A549 (cell line): ENCODE measurements around the gene COL15A1. TPM values are rescaled to one million over a fixed set of nuclear protein-coding genes. Genes with fewer than 3 reads are reported as not detected.

Source experiments
- ATAC-seq, 2 experiments: fragments of 200-7000 bp in 1 of 2; fragments of >200 bp in 1 of 2; cut with Nextera tagmentation in 1 of 2; cut with Tn5 transposase in 1 of 2; 3 replicates each; pipeline versions ENCODE4 v1.8.0 to v1.9.1; 2018 to 2020; ENCODE audit warnings: mild to moderate bottlenecking in 1 of 2, moderate library complexity in 1 of 2
- CTCF ChIA-PET: fragments of 300-600 bp; sonication (Branson Sonifier 250); formaldehyde crosslinking; extraction: SDS; loops from one replicate; lab custom pipeline; 2021; ENCODE audit warnings: antibody characterized with exemption, inconsistent platforms; lab: Yijun Ruan, JAX
- POLR2A ChIA-PET: fragments of 350-600 bp; formaldehyde crosslinking; extraction: SDS; loops from one replicate; lab custom pipeline; 2021; ENCODE audit warnings: antibody characterized with exemption, inconsistent platforms; lab: Yijun Ruan, JAX
- DNase-seq, 2 experiments: peaks; one replicate each; pipeline versions ENCODE4 v3.0.0 to v3.0.0-alpha.2; 2011 to 2016; ENCODE audit warnings: low read depth in 1 of 2, low spot score in 1 of 2
- FAIRE-seq: peaks from 2 replicates; lab custom pipeline; 2011; peaks lifted over from hg19 to GRCh38; lab: Jason Lieb, UNC
- H3K27ac ChIP-seq, 2 experiments: fragments of >200 bp; sonication (Bioruptor Twin); formaldehyde crosslinking; 3 replicates each; pipeline ENCODE4 v1.5.1; 2016 to 2017
- H3K4me1 ChIP-seq: fragments of >200 bp; sonication (Bioruptor Twin); formaldehyde crosslinking; 3 replicates; pipeline ENCODE4 v1.6.1; 2016
- H3K4me2 ChIP-seq: fragments of >200 bp; sonication (Bioruptor Twin); formaldehyde crosslinking; 3 replicates; pipeline ENCODE4 v1.6.1; 2016
- H3K4me3 ChIP-seq: fragments of >200 bp; sonication (Bioruptor Twin); formaldehyde crosslinking; 3 replicates; pipeline ENCODE4 v1.5.1; 2016
- H3K9me3 ChIP-seq: fragments of >200 bp; sonication (Bioruptor Twin); formaldehyde crosslinking; 3 replicates; pipeline ENCODE4 v1.6.1; 2016
- ATOH8 ChIP-seq: fragments of 250-450 bp; sonication (Bioruptor Pico); IDR thresholded peaks from 2 replicates; pipeline ENCODE4 v1.5.0; 2020; ENCODE audit warnings: low read depth, mild to moderate bottlenecking, moderate library complexity
- BCL3 ChIP-seq: fragments of >200 bp; sonication (Bioruptor Twin); formaldehyde crosslinking; IDR thresholded peaks from 3 replicates; pipeline ENCODE4 v1.6.1; 2016
- CEBPB ChIP-seq, 2 experiments: fragments of >200 bp in 1 of 2; sonication (Bioruptor Twin) in 1 of 2; formaldehyde crosslinking in 1 of 2; IDR thresholded peaks; 2 replicates each; pipeline ENCODE4 v1.6.1; 2012 to 2016
- ELK1 ChIP-seq: fragments of 150-350 bp; IDR thresholded peaks from 2 replicates; pipeline ENCODE4 v1.6.1; 2014; ENCODE audit warnings: low read depth, mild to moderate bottlenecking, low read length
- ESRRA ChIP-seq: fragments of 150-350 bp; IDR thresholded peaks from 2 replicates; pipeline ENCODE4 v1.6.1; 2014; ENCODE audit warnings: mild to moderate bottlenecking, low read length, borderline replicate concordance
- FOSL2 ChIP-seq, 2 experiments: fragments of 450-650 bp in 1 of 2; fragments of >200 bp in 1 of 2; sonication (Bioruptor Twin) in 1 of 2; formaldehyde crosslinking; IDR thresholded peaks; 2 replicates each; pipeline versions ENCODE4 v1.5.0 to v1.6.1; 2016 to 2020; ENCODE audit warnings: mild to moderate bottlenecking in 1 of 2, moderate library complexity in 1 of 2
- HEYL ChIP-seq: fragments of 250-450 bp; sonication (Bioruptor Pico); IDR thresholded peaks from 2 replicates; pipeline ENCODE4 v1.8.0; 2021; ENCODE audit warnings: mild to moderate bottlenecking, moderate library complexity
- JUN ChIP-seq, 2 experiments: fragments of >200 bp; sonication (Bioruptor Twin); formaldehyde crosslinking; IDR thresholded peaks; 2 replicates in 1 of 2; 3 replicates in 1 of 2; pipeline ENCODE4 v1.6.1; 2016 to 2017
- JUNB ChIP-seq: fragments of >200 bp; sonication (Bioruptor Twin); formaldehyde crosslinking; IDR thresholded peaks from 2 replicates; pipeline ENCODE4 v1.6.1; 2016
- KDM1A ChIP-seq: fragments of 200-600 bp; sonication (generic); IDR thresholded peaks from 2 replicates; pipeline ENCODE4 v1.6.1; 2016; ENCODE audit warnings: low read depth, mild to moderate bottlenecking
- MAX ChIP-seq: IDR thresholded peaks from 2 replicates; pipeline ENCODE4 v1.6.1; 2012
- MYC ChIP-seq: IDR thresholded peaks from 2 replicates; pipeline ENCODE4 v1.6.1; 2012; ENCODE audit warnings: mild to moderate bottlenecking, inconsistent platforms, low read length, improper control_type of control experiment, borderline replicate concordance
- PHF8 ChIP-seq: fragments of 200-600 bp; sonication (generic); IDR thresholded peaks from 2 replicates; pipeline ENCODE4 v1.6.1; 2016; ENCODE audit warnings: low read depth, mild to moderate bottlenecking, antibody characterized with exemption, moderate library complexity, borderline replicate concordance
- POLR2A ChIP-seq: IDR thresholded peaks from 2 replicates; pipeline ENCODE4 v1.6.1; 2012; ENCODE audit warnings: mild to moderate bottlenecking, low read length
- RAD21 ChIP-seq, 2 experiments: fragments of >200 bp in 1 of 2; sonication (Bioruptor Twin) in 1 of 2; formaldehyde crosslinking in 1 of 2; IDR thresholded peaks in 1 of 2; conservative IDR thresholded peaks in 1 of 2; 2 replicates in 1 of 2; 3 replicates in 1 of 2; pipeline ENCODE4 v1.6.1; 2012 to 2018; ENCODE audit warnings: inconsistent platforms in 1 of 2
- SMC3 ChIP-seq: fragments of >200 bp; sonication (Bioruptor Twin); formaldehyde crosslinking; IDR thresholded peaks from 3 replicates; pipeline ENCODE4 v1.6.1; 2018; ENCODE audit warnings: inconsistent platforms
- USF2 ChIP-seq: fragments of 450-650 bp; IDR thresholded peaks from 2 replicates; pipeline ENCODE4 v1.6.1; 2014; ENCODE audit warnings: antibody characterized with exemption
- ZNF302 ChIP-seq: fragments of 250-450 bp; sonication (Bioruptor Pico); IDR thresholded peaks from 2 replicates; pipeline ENCODE4 v1.9.0; 2021; ENCODE audit warnings: inconsistent platforms, mild to moderate bottlenecking, moderate library complexity
- WGBS: methylation state at CpG from one replicate; pipeline ENCODE4 v1.1.6; 2017; ENCODE audit errors: missing lambda C conversion rate; 5-methylcytosine and 5-hydroxymethylcytosine counted together
- polyA plus RNA-seq, 4 experiments: library from polyadenylated mRNA; depleted of rRNA in 3 of 4; stranded (reverse); fragments of >200 nt; fragmentation: RNase III in 1 of 4; extraction: RNeasy Plus Mini Kit Qiagen cat#74134 plus additional on column Dnase treatment in 1 of 4; gene quantifications; 2 replicates in 3 of 4; 3 replicates in 1 of 4; pipeline ENCODE4 v1.2.3, GENCODE V29; 2011 to 2017

COL15A1 gene
- polyA plus RNA-seq, 2 of the 4 experiments (the other 2 are of a cell fraction): 0.09 to 0.12 TPM

GRCh38 chr9:99103054-99103895, 159.6 kb downstream of the COL15A1 start:
- TF ChIP-seq JUNB (peak; percentile 25; the same call in 1 of the 2 replicates), ESRRA (no peak), CEBPB (IDR thresholded peaks at IDR 0.05) (peak in 1 of 2 experiments; percentile 24; a peak in 1 of 4 replicates), MYC (no peak), FOSL2 (IDR thresholded peaks at IDR 0.05) (no peak), FOSL2 (CRISPR knock-in tag; IDR thresholded peaks at IDR 0.05) (peak; percentile 72), RAD21 (conservative IDR thresholded peaks at IDR 0.05 in 1 of 2, IDR thresholded peaks at IDR 0.05 in 1 of 2) (0 out of 5 replicates have a peak, but pooled peaks of 1 of the 2 experiments have one; percentile 10)
- Histone ChIP-seq H3K4me2 (peak overlapping the region; percentile 96), H3K9me3 (0 out of 3 replicates have a peak, but pooled peaks cover 3% of the 10 kb centered on the region), H3K4me1 (peaks cover 32% of the 10 kb centered on the region), H3K4me3 (0 out of 3 replicates have a peak overlapping the region, but pooled peaks have one; percentile 83), H3K27ac (peak overlapping the region; percentile 91 to 94)
- FAIRE-seq: no peak
- ChIA-PET POLR2A (interaction anchor here (0.6 to 1.9 kb wide), 4 partner anchors 105 to 255 kb away, joined by 3 to 9 read pairs (median 4); no protein-coding TSS in a partner anchor), CTCF (interaction anchor here (0.9 to 3.8 kb wide), 8 partner anchors 9 to 255 kb away, joined by 3 to 15 read pairs (median 4); no protein-coding TSS in a partner anchor)
- peak; percentile 31 to 79 for DNase-seq
- WGBS: 47% methylated on average over 11 of the region's 11 CpGs
- ATAC-seq: peak in 1 of 2 experiments; percentile 14; a peak in 2 of 6 replicates

- ChIA-PET CTCF (interaction anchor here (0.9 to 3.8 kb wide), 13 partner anchors 10 to 256 kb away, joined by 3 to 16 read pairs (median 4); no protein-coding TSS in a partner anchor), POLR2A (interaction anchor here (0.6 to 1.9 kb wide), 5 partner anchors 29 to 256 kb away, joined by 3 to 9 read pairs (median 4); no protein-coding TSS in a partner anchor)
- FAIRE-seq (no peak), DNase-seq (peak in 1 of 2 experiments; percentile 14), ATAC-seq (peak in 1 of 2 experiments; percentile 28; a peak in 3 of 6 replicates)
- Histone ChIP-seq H3K4me1 (peaks cover 32% of the 10 kb centered on the region), H3K4me3 (peak overlapping the region; percentile 83), H3K4me2 (peak overlapping the region; percentile 96), H3K9me3 (0 out of 3 replicates have a peak, but pooled peaks cover 3% of the 10 kb centered on the region), H3K27ac (peak overlapping the region; percentile 91 to 94)
- WGBS: 69% methylated on average over 14 of the region's 14 CpGs
- no peak for TF ChIP-seq KDM1A
- no peak for TF ChIP-seq ATOH8 (CRISPR knock-in tag)
- no peak for TF ChIP-seq MAX
- no peak for TF ChIP-seq POLR2A
- no peak for TF ChIP-seq ZNF302 (CRISPR knock-in tag)
- TF ChIP-seq BCL3: 0 out of 3 replicates have a peak, but pooled peaks have one; percentile 26
Observed at GRCh38 chr9:99103901-99104458, 160.3 kb downstream of the COL15A1 start.

- H3K4me3 ChIP-seq: peak within 1 kb of the TSS; percentile 83
- ChIA-PET CTCF (interaction anchor here (1.1 to 3.8 kb wide), 10 partner anchors 12 to 256 kb away, joined by 3 to 16 read pairs (median 3); no protein-coding TSS in a partner anchor), POLR2A (interaction anchor here (0.5 to 1.9 kb wide), 12 partner anchors 9 to 1307 kb away, joined by 3 to 9 read pairs (median 3); no protein-coding TSS in a partner anchor)
- no peak for FAIRE-seq
- peak; percentile 86 to 90 for ATAC-seq
- WGBS: 1% methylated on average over 17 of the region's 60 CpGs
- peak; percentile 87 to 89 for DNase-seq
- H3K9me3 ChIP-seq: 0 out of 3 replicates have a peak, but pooled peaks cover 3% of the 10 kb centered on the region
- peak within 1 kb of the TSS; percentile 96 for H3K4me2 ChIP-seq
- peaks cover 32% of the 10 kb centered on the region for H3K4me1 ChIP-seq
- peak within 1 kb of the TSS; percentile 91 to 94 for H3K27ac ChIP-seq
- TF ChIP-seq MAX (peak; percentile 67), SMC3 (0 out of 3 replicates have a peak, but pooled peaks have one; percentile 8), PHF8 (0 out of 2 replicates have a peak, but pooled peaks have one; percentile 40), JUN (IDR thresholded peaks at IDR 0.05) (0 out of 5 replicates have a peak, but pooled peaks of 1 of the 2 experiments have one; percentile 39), BCL3 (peak; percentile 27; the same call in 1 of the 3 replicates), ELK1 (no peak), RAD21 (conservative IDR thresholded peaks at IDR 0.05 in 1 of 2, IDR thresholded peaks at IDR 0.05 in 1 of 2) (no peak), USF2 (peak; percentile 25; the same call in 1 of the 2 replicates), HEYL (CRISPR knock-in tag) (no peak)
Observed at GRCh38 chr9:99104459-99105151, 160.9 kb downstream of the COL15A1 start, which contains the start of gene TGFBR1. TGFBR1 (plus strand) TSS chr9:99105113; CDS start chr9:99105206, 93 bp downstream.
